WI38 (cell line): ENCODE results near the gene FIBP.
A peak's percentile ranks its signal among the peaks of the same experiment; 100 is the strongest.

Experiments used
- H3K4me3 ChIP-seq: 2 replicates; pipeline ENCODE4 v1.5.1; 2011; ENCODE audit warnings: low read depth, mild to moderate bottlenecking, control low read depth, low read length
- CTCF ChIP-seq: IDR thresholded peaks from 2 replicates; pipeline ENCODE4 v1.5.1; 2012; ENCODE audit warnings: low read depth, mild to moderate bottlenecking, control low read depth, low read length

FIBP gene

GRCh38 chr11:65925397-65925796, 37.1 kb upstream of the FIBP start:
- TF ChIP-seq CTCF: no peak
- H3K4me3 ChIP-seq: no peak overlapping the region

- H3K4me3 ChIP-seq: no peak overlapping the region
- no peak for TF ChIP-seq CTCF
Observed at GRCh38 chr11:65922565-65922964, 34.3 kb upstream of the FIBP start.

- no peak for TF ChIP-seq CTCF
- no peak overlapping the region for H3K4me3 ChIP-seq
Observed at GRCh38 chr11:65921876-65922275, 33.6 kb upstream of the FIBP start.

GRCh38 chr11:65921033-65921555, 32.8 kb upstream of the FIBP start:
- TF ChIP-seq CTCF: no peak
- peak overlapping the region; percentile 84 for H3K4me3 ChIP-seq

- peak overlapping the region; percentile 84 for H3K4me3 ChIP-seq
- no peak for TF ChIP-seq CTCF
Observed at GRCh38 chr11:65920372-65920802, 32.1 kb upstream of the FIBP start.

GRCh38 chr11:65919573-65920371, 31.5 kb upstream of the FIBP start:
- peak overlapping the region; percentile 84 for H3K4me3 ChIP-seq
- no peak for TF ChIP-seq CTCF

GRCh38 chr11:65919141-65919572, 30.9 kb upstream of the FIBP start, which contains the start of gene DRAP1:
Gene DRAP1, plus strand, starts transcription at chr11:65919426. Its CDS starts 76 bp downstream, at chr11:65919502.
- no peak for TF ChIP-seq CTCF
- peak within 1 kb of the TSS; percentile 84 for H3K4me3 ChIP-seq
